GM12801 (cell line): ENCODE data around the gene UTY.

Source experiments
- CTCF ChIP-seq: IDR thresholded peaks from one replicate; pipeline ENCODE4 v1.5.1; 2011; ENCODE audit warnings: control low read depth; ENCODE audit not compliant: insufficient read length; ENCODE audit errors: extremely low read depth

The UTY gene

GRCh38 chrY:13478126-13478785 is 1.6 kb downstream of the UTY start:
- TF ChIP-seq CTCF = no peak

GRCh38 chrY:13474997-13475396 is 4.8 kb downstream of the UTY start:
- TF ChIP-seq CTCF = no peak

- TF ChIP-seq CTCF = no peak
These were observed 28.3 kb downstream of the UTY start for GRCh38 chrY:13451572-13451971.

GRCh38 chrY:13450596-13451130 is 29.2 kb downstream of the UTY start:
- TF ChIP-seq CTCF = no peak

GRCh38 chrY:13445566-13445965 is 34.3 kb downstream of the UTY start:
- TF ChIP-seq CTCF = no peak

GRCh38 chrY:13443146-13443545 is 36.7 kb downstream of the UTY start:
- no peak for TF ChIP-seq CTCF

- TF ChIP-seq CTCF = no peak
These were observed 39.0 kb downstream of the UTY start for GRCh38 chrY:13440811-13441210.
